Ectodermal cell (in vitro differentiated cells): ENCODE data around the gene PSMA6.
"Not testable (repeated sequence)": the region's sequence is repeated elsewhere in the genome, so short reads cannot be mapped to it uniquely, and the experiment has no call there.

ENCODE experiments used
- H3K27ac ChIP-seq: 2 replicates; pipeline ENCODE4 v1.7.0; 2013; ENCODE audit warnings: mild to moderate bottlenecking, low read depth, low read length; ENCODE audit not compliant: insufficient read depth, poor library complexity, severe bottlenecking
- H3K27me3 ChIP-seq: 2 replicates; pipeline ENCODE4 v1.7.0; 2013; ENCODE audit warnings: mild to moderate bottlenecking, low read length; ENCODE audit not compliant: insufficient read depth, control insufficient read depth, poor library complexity, severe bottlenecking
- H3K36me3 ChIP-seq: one replicate; pipeline ENCODE4 v1.7.0; 2013; ENCODE audit warnings: low read length; ENCODE audit not compliant: control insufficient read depth, insufficient read depth
- H3K4me1 ChIP-seq: one replicate; pipeline ENCODE4 v1.7.0; 2013; ENCODE audit warnings: low read length; ENCODE audit not compliant: control insufficient read depth, insufficient read depth
- H3K4me3 ChIP-seq: 2 replicates; pipeline ENCODE4 v1.7.0; 2013; ENCODE audit warnings: low read depth, low read length, control low read depth; ENCODE audit not compliant: insufficient read depth
- H3K9me3 ChIP-seq: 2 replicates; pipeline ENCODE4 v1.7.0; 2013; ENCODE audit warnings: mild to moderate bottlenecking, low read length, moderate library complexity; ENCODE audit not compliant: control insufficient read depth
- WGBS, 2 experiments: methylation state at CpG; one replicate each; pipeline ENCODE4 v1.1.7; 2013; ENCODE audit warnings: missing lambda C conversion rate in 2 of 2; 5-methylcytosine and 5-hydroxymethylcytosine counted together

The PSMA6 gene

GRCh38 chr14:35297706-35298105 lies 5.5 kb downstream of the PSMA6 start:
- no peaks in the 10 kb centered on the region for H3K27me3 ChIP-seq
- WGBS, 2 experiments, result 94 to 98% methylated on average over 3 of the region's 3 CpGs

DNA sequence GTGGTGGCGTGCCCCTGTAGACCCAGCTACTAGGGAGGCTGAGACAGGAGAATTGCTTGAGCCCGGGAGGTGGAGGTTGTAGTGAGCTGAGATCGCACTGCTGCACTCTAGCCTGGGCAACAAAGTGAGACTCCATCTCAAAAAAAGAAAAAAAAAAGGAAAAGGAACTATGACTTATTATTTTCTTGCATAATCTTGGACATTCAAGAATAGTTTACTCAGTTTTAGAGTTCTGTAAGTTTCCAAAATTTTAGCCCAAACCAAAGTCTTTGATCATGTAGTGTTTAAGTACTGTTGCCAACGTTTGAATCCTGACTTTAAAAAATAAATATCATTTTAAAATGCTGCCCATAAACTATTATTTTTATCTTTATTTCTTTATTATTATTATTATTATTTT lies 6.2 kb downstream of the PSMA6 start:
- Histone ChIP-seq H3K36me3 (no peaks in the 10 kb centered on the region), H3K4me1 (no peaks in the 10 kb centered on the region), H3K27ac (no peak overlapping the region), H3K4me3 (no peak overlapping the region), H3K27me3 (no peaks in the 10 kb centered on the region), H3K9me3 (no peaks in the 10 kb centered on the region)
- WGBS, 2 experiments, result 95 to 98% methylated on average over 3 of the region's 4 CpGs

More at GRCh38 chr14:35297706-35298105, 5.5 kb downstream of the PSMA6 start:
- no peak overlapping the region for H3K4me3 ChIP-seq
- H3K4me1 ChIP-seq, result no peaks in the 10 kb centered on the region
- no peaks in the 10 kb centered on the region for H3K9me3 ChIP-seq
- H3K27ac ChIP-seq, result no peak overlapping the region
- no peaks in the 10 kb centered on the region for H3K36me3 ChIP-seq

GRCh38 chr14:35299708-35300107 lies 7.5 kb downstream of the PSMA6 start:
- 96% methylated on average over 1 of the region's 1 CpG for whole genome bisulfite sequencing, 2 experiments
- Histone ChIP-seq H3K4me1 (no peaks in the 10 kb centered on the region), H3K4me3 (no peak overlapping the region), H3K27me3 (no peaks in the 10 kb centered on the region), H3K36me3 (no peaks in the 10 kb centered on the region), H3K27ac (no peak overlapping the region), H3K9me3 (no peaks in the 10 kb centered on the region)

GRCh38 chr14:35300228-35300627 lies 8.0 kb downstream of the PSMA6 start:
- no peak overlapping the region for H3K27ac ChIP-seq
- H3K4me1 ChIP-seq, result no peaks in the 10 kb centered on the region
- H3K9me3 ChIP-seq, result no peaks in the 10 kb centered on the region
- H3K36me3 ChIP-seq, result no peaks in the 10 kb centered on the region
- 93 to 97% methylated on average over 3 of the region's 3 CpGs for WGBS, 2 experiments
- H3K27me3 ChIP-seq, result no peaks in the 10 kb centered on the region
- H3K4me3 ChIP-seq, result no peak overlapping the region

- H3K27me3 ChIP-seq, result not testable (repeated sequence)
- WGBS, 2 experiments, result 91 to 94% methylated on average over 4 of the region's 4 CpGs
These were observed 9.2 kb downstream of the PSMA6 start for GRCh38 chr14:35301334-35301733.

DNA sequence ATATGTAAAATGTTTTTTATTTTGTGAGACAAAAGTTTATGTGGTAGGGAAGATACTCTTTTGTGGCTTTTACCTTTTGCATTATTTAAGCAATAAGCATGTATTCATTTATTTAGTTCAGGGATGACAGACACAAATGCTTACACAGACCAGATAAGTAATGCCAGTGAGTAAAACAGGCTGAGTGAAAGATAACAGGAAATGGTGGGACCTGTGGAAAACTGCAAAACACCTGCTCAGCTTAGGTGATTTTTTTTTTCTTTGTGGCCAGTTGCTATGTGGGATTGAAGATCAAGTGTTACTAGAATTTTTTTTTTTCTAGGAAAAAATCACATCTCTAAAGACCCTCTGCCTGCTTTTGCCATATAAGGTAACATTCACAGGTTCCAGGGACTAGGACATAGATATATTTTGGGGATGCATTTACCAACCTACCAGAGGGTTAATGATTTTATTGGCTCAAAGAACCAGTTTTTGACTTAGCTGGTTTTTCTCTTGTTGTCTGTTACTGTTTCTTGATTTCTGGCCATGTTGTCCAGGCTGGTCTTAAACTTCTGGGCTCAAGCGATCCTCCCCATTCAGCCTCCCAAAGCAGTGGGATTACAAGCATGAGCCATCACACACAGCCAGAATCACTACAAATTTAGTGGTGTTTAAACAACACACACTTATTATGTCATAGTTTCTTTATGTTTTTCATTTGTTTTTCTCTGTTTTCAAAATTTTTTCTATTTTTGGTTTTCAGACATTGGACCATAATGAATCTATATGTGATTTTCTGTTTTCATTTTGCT lies 9.8 kb downstream of the PSMA6 start:
- Histone ChIP-seq H3K27me3 (no peaks in the 10 kb centered on the region), H3K27ac (no peak overlapping the region), H3K4me3 (no peak overlapping the region), H3K4me1 (no peaks in the 10 kb centered on the region), H3K9me3 (no peaks in the 10 kb centered on the region), H3K36me3 (no peaks in the 10 kb centered on the region)
- WGBS, 2 experiments, result 93 to 94% methylated on average over 1 of the region's 1 CpG

More at GRCh38 chr14:35301334-35301733, 9.2 kb downstream of the PSMA6 start:
- H3K4me3 ChIP-seq, H3K9me3 ChIP-seq, H3K27ac ChIP-seq, H3K4me1 ChIP-seq, H3K36me3 ChIP-seq: not testable (repeated sequence)

DNA sequence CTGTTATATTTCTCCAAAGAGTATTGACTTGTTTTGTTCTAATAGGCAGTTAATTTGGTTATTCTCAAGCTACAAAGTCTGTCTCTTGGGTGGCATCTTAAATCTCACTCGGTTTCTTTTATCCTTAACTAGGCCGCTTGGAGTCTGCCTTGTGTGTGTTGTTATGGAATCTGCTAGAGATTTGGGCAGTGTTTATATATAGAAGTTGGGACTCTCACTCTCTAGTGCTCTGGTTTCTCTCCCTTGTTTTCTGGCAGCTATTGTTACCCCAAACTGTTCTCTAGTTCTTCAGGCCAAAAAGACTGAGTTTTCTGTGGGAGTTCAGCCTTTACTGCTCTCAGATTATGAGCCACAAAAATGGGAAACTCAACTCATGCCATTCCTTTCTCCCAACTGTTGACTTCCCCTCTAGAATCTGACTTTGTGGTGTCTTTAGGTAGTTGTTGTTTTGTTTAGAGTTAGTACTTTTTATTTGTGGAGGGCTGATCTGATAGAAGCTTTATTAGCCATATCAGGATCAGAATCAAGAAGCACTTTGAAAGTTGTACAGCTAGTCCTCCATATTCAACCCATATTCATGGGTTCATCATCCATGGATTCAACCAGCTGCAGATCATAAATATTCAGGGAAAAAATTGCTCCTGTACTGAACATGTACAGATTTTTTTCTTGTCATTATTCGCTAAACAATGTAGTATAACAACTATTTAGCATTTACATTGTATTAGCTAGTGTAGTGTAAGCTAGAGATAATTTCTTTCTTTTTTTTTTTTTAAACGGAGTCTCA lies 11.2 kb downstream of the PSMA6 start:
- 92 to 98% methylated on average over 3 to 4 of the region's 4 CpGs for WGBS, 2 experiments
- no peak overlapping the region for H3K27ac ChIP-seq
- H3K27me3 ChIP-seq, result no peaks in the 10 kb centered on the region
- H3K4me1 ChIP-seq, result no peaks in the 10 kb centered on the region
- peaks cover under 1% of the 10 kb centered on the region for H3K36me3 ChIP-seq
- no peaks in the 10 kb centered on the region for H3K9me3 ChIP-seq
- no peak overlapping the region for H3K4me3 ChIP-seq

- WGBS, 2 experiments, result 86 to 96% methylated on average over 5 of the region's 5 CpGs
- peaks cover 10% of the 10 kb centered on the region for H3K36me3 ChIP-seq
- H3K27me3 ChIP-seq, result no peaks in the 10 kb centered on the region
- H3K4me1 ChIP-seq, result no peaks in the 10 kb centered on the region
- H3K4me3 ChIP-seq, result no peak overlapping the region
- H3K27ac ChIP-seq, result no peak overlapping the region
- H3K9me3 ChIP-seq, result no peaks in the 10 kb centered on the region
These were observed 12.8 kb downstream of the PSMA6 start for GRCh38 chr14:35304812-35305462.

- peaks cover 13% of the 10 kb centered on the region for H3K36me3 ChIP-seq
- no peaks in the 10 kb centered on the region for H3K27me3 ChIP-seq
- no peak overlapping the region for H3K27ac ChIP-seq
- H3K4me1 ChIP-seq, result no peaks in the 10 kb centered on the region
- no peak overlapping the region for H3K4me3 ChIP-seq
- no peaks in the 10 kb centered on the region for H3K9me3 ChIP-seq
- WGBS, 2 experiments, result 87 to 96% methylated on average over 2 to 3 of the region's 3 CpGs
These were observed 13.5 kb downstream of the PSMA6 start for GRCh38 chr14:35305633-35306032.

DNA sequence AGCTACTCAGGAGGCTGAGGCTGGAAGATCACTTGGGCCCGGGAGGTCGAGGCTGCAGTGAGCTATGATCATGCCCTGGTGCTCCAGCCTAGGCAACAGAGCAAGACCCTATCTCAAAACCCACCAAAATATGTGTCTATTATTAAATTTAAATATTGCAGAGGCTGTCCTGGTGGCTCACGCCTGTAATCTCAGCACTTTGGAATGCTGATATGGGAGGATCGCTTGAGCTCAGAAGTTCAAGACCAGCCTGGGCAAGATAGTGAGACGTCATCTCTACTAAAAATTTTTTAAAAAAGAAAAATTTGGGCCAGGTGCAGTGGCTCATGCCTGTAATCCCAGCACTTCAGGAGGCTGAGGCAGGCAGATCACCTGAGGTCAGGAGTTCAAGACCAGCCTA lies 13.9 kb downstream of the PSMA6 start:
- no peak overlapping the region for H3K27ac ChIP-seq
- H3K4me3 ChIP-seq, result no peak overlapping the region
- H3K9me3 ChIP-seq, result no peaks in the 10 kb centered on the region
- H3K4me1 ChIP-seq, result no peaks in the 10 kb centered on the region
- 90 to 93% methylated on average over 5 of the region's 5 CpGs for WGBS, 2 experiments
- no peaks in the 10 kb centered on the region for H3K27me3 ChIP-seq
- peaks cover 18% of the 10 kb centered on the region for H3K36me3 ChIP-seq
